ENCODE data around the gene GJB5.

Gene GJB5

DNA sequence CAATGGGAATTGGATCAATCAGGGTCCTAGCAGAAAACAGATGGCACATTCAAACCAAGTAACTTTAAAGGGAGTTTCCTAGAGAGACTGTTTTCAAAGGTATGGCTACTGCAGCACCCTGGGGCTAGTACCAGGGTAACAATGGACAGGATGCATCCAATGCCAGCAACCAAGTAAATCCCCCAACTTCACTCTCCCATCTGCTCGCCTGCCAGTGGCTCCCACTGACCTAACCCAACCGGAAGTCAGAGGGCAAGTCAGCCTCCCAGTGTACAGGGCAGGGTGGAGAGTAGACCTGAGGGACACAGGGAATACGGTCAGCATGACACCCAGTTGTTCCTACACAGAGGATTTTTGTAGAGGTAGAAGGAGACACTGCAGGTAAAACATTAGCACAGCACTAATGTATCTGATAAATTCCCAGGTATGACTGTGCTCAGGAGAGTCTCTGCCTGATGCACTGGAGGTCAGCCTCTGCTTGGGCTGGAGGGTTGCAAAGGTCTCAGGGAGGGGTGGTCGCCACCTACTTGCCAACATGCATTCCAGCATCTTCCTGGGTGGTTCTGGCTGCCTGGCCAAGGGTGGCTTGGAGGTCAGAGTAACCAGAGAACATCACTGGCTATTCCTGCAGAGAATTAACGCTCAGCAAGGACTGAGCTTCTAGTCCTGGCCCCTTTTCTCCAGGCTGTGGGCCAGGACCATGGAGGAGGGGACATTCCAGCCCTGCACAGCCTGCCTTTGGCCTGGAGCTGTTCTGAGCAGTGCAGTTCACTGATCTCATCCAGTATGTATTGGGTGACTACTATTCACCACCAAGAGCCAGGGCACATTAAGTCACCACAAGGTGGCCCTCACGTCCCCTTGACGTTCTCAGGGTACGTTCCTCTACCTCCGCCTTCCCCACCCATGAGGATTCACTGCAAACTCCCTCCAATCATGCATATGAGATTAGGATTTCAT, 32.9 kb downstream of the GJB5 start:
- TF ChIP-seq, protein P1, sequence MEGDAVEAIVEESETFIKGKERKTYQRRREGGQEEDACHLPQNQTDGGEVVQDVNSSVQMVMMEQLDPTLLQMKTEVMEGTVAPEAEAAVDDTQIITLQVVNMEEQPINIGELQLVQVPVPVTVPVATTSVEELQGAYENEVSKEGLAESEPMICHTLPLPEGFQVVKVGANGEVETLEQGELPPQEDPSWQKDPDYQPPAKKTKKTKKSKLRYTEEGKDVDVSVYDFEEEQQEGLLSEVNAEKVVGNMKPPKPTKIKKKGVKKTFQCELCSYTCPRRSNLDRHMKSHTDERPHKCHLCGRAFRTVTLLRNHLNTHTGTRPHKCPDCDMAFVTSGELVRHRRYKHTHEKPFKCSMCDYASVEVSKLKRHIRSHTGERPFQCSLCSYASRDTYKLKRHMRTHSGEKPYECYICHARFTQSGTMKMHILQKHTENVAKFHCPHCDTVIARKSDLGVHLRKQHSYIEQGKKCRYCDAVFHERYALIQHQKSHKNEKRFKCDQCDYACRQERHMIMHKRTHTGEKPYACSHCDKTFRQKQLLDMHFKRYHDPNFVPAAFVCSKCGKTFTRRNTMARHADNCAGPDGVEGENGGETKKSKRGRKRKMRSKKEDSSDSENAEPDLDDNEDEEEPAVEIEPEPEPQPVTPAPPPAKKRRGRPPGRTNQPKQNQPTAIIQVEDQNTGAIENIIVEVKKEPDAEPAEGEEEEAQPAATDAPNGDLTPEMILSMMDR (IDR thresholded peaks at IDR 0.05): no peak
- Histone ChIP-seq H3K27ac (peak overlapping the region; percentile 15 to 79), H3K4me3 (no peak overlapping the region)
- DNase-seq (ENCODE audit: low spot score): no peak

DNA sequence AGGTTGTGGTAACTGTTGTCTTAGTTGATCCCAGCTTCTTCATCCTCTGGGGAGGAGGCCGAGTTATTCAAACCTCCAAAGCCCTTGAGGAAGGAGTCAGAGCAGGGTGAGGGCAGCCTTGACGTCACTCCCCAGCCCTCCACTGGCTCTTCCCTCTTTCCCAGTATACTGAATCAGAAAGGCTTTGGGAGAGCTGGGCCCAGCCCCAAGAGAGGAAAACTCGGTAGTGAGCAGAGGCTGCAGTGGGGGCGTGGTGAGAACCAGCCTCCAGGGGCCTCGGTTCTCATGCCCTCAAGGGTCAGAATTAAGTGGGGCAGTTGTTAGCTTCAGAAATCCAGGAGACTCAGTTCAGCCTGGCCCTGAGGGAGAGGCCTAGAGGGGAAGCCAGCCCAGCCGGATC, 36.1 kb downstream of the GJB5 start:
- Histone ChIP-seq H3K27ac (peak overlapping the region; percentile 71 to 94), H3K4me3 (no peak overlapping the region)
- DNase-seq (ENCODE audit: low spot score): no peak
- TF ChIP-seq, protein P1 (IDR thresholded peaks at IDR 0.05): no peak

DNA sequence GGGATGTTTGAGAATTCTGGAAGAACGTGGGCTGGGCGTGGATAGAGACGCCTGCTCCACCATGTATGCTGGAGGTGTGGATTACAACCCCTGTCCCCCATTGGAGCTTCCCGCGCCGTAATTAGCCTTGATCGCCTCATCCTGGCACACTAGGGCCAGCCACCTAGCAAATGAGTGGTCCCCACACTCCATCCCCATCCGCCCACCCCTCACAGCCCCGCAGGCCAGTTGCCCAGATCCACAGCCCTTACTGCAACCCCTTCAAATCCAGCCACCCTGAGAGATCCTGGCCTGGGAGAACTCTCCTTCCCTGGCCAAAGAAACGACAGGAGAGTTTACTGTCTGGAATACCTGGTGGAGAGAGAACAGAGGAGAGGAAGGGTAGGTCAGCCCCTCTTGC, 37.6 kb downstream of the GJB5 start:
- TF ChIP-seq, protein P1 (IDR thresholded peaks at IDR 0.05): no peak
- H3K4me3 ChIP-seq: peak overlapping the region; percentile 82
- peak overlapping the region; percentile 71 to 94 for H3K27ac ChIP-seq
- DNase-seq (ENCODE audit: low spot score): no peak

DNA sequence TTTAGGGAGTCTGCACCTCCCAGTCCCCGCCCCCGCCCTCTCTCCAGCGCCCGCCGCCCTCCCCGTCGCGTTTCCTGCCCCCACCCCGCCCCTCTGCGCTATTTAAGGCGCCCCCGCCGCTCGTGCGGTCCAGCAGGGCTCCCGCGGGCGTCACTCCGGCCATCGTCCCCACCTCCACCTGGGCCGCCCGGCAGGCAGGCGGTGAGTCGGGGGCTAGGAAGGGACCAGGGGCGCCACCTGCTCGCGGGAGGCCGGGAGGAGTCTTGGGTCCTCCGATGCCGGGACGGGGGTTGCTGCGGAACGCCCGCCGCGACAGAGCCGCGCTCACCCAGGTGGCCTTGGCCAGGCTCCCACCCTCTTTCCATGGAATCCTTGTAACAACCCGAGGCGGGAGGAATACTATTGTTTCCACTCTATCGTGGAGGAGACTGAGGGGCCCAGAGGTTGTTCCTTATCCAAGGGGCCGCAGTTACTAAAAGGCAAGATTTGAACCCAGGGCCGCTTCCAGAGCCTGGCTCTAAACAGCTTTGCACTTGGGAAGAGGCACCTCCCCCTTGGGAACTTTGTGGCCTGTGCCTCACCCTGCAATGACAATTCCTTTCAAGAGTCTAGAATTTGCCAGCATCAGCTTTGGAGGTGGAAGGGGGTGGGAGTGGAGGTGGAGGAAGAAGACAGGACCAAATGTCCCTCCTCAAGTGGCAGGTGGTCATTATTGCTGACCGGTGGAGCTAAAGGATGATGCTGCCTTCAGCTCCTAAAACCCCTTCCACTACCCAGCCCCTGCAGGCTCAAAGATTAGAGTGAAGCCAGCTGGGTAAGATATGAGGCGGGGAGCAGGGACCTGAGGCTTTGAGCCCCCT, 38.3 kb downstream of the GJB5 start, which contains the start of gene GJA4:
TSS of gene GJA4 (plus strand) at position 132 of the 860 bp plus-strand sequence. CDS start 1,215 bp downstream, outside the sequence.
- Histone ChIP-seq H3K27ac (peak within 1 kb of the TSS; percentile 71 to 94), H3K4me3 (peak within 1 kb of the TSS; percentile 82)
- no peak for DNase-seq (ENCODE audit: low spot score)
- TF ChIP-seq, protein P1 (IDR thresholded peaks at IDR 0.05): no peak

DNA sequence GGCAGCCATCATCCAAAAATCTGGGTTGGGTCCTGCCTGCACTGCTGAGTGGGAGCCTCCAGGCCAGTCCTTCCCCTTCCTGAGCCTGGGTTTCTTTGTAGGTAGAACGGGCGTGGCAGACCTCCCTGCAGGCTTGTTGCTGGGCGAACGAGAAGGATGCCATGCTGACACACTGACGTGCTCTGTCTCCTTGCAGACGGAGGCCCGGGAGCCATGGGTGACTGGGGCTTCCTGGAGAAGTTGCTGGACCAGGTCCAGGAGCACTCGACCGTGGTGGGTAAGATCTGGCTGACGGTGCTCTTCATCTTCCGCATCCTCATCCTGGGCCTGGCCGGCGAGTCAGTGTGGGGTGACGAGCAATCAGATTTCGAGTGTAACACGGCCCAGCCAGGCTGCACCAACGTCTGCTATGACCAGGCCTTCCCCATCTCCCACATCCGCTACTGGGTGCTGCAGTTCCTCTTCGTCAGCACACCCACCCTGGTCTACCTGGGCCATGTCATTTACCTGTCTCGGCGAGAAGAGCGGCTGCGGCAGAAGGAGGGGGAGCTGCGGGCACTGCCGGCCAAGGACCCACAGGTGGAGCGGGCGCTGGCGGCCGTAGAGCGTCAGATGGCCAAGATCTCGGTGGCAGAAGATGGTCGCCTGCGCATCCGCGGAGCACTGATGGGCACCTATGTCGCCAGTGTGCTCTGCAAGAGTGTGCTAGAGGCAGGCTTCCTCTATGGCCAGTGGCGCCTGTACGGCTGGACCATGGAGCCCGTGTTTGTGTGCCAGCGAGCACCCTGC, 39.3 kb downstream of the GJB5 start:
- peak overlapping the region; percentile 82 for H3K4me3 ChIP-seq
- TF ChIP-seq, protein P1 (IDR thresholded peaks at IDR 0.05): no peak
- no peak for DNase-seq (ENCODE audit: low spot score)
- peak overlapping the region; percentile 71 to 94 for H3K27ac ChIP-seq

DNA sequence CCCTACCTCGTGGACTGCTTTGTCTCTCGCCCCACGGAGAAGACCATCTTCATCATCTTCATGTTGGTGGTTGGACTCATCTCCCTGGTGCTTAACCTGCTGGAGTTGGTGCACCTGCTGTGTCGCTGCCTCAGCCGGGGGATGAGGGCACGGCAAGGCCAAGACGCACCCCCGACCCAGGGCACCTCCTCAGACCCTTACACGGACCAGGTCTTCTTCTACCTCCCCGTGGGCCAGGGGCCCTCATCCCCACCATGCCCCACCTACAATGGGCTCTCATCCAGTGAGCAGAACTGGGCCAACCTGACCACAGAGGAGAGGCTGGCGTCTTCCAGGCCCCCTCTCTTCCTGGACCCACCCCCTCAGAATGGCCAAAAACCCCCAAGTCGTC, 39.9 kb downstream of the GJB5 start:
- DNase-seq (ENCODE audit: low spot score): no peak
- H3K4me3 ChIP-seq: peak overlapping the region; percentile 82
- TF ChIP-seq, protein P1 (IDR thresholded peaks at IDR 0.05): no peak
- peak overlapping the region in 1 of 2 donors; percentile 94 for H3K27ac ChIP-seq

Measured in coronary artery (tissue), 2 donors.